C4-2B (cell line): ENCODE measurements around the gene WFIKKN1.
A peak's percentile ranks its signal among the peaks of the same experiment; 100 is the strongest.

Experiments used
- H3K27ac ChIP-seq: fragments of 450-650 bp; 2 replicates; pipeline ENCODE4 v1.5.1; 2017
- ZFX ChIP-seq: fragments of 450-650 bp; IDR thresholded peaks from 2 replicates; pipeline ENCODE4 v1.6.1; 2017
- TF ChIP-seq, protein P1 (sequence below): fragments of 450-650 bp; conservative IDR thresholded peaks from 2 replicates; pipeline ENCODE4 v1.5.1; 2017; ENCODE audit warnings: mild to moderate bottlenecking

The WFIKKN1 gene

DNA sequence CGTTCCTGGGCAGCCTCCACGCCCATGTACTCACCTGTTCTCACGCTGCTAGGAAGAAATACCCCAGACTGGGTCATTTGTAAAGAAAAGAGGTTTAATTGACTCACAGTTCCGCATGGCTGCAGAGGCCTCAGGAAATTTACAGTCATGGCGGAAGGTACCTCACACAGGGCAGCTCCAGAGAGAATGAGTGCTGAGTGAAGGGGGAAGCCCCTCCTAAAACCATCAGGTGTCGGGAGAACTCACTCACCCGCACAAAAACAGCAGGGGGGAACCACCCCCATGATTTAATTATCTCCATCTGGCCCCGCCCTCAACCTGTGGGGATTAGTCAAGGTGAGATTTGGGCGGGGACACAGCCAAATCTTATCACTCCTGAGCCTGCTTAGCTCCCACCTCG is 22.8 kb upstream of the WFIKKN1 start:
- no peak overlapping the region for H3K27ac ChIP-seq
- TF ChIP-seq ZFX = no peak
- TF ChIP-seq, protein P1, sequence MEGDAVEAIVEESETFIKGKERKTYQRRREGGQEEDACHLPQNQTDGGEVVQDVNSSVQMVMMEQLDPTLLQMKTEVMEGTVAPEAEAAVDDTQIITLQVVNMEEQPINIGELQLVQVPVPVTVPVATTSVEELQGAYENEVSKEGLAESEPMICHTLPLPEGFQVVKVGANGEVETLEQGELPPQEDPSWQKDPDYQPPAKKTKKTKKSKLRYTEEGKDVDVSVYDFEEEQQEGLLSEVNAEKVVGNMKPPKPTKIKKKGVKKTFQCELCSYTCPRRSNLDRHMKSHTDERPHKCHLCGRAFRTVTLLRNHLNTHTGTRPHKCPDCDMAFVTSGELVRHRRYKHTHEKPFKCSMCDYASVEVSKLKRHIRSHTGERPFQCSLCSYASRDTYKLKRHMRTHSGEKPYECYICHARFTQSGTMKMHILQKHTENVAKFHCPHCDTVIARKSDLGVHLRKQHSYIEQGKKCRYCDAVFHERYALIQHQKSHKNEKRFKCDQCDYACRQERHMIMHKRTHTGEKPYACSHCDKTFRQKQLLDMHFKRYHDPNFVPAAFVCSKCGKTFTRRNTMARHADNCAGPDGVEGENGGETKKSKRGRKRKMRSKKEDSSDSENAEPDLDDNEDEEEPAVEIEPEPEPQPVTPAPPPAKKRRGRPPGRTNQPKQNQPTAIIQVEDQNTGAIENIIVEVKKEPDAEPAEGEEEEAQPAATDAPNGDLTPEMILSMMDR = no peak

DNA sequence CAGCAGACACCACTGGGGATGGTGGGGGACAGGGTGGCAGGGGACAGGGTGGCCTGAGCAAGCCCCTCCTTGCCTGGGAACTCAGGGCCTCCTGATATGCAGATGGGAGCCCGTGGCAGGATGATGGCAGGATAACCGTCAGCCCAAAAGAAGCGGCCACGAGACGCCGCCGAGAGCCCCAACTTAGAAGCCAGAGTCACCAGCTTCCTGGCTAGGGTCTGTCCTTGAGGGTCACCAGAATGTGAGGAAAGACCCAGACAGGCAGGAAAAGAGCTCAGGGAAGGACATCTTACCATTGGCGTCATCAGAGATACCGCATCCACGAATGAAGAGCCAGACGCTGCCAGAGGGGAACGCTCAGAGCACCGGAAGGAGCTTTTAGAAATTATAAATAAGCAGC is 21.5 kb upstream of the WFIKKN1 start:
- H3K27ac ChIP-seq = no peak overlapping the region

DNA sequence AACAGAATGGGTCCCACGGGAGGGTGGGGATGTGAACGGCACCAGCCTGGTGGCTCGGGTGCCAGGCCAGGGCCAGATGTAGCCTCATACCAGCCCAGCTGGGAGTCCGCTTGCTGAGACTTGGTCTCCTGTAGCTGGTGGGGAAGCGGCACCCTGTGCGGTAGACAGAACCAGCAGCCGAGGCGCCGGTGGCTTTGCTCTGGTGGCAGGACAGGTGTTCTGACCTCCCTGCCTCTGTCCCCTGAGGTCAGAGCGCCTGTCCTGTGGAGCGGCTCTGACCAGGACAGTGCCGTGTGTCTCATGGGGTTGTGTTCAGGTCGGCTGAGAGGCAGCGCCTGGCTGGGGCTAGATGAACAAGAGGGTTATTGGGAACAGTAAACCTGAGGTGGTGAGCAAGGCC is 20.8 kb upstream of the WFIKKN1 start:
- TF ChIP-seq, protein P1 = no peak
- no peak for TF ChIP-seq ZFX
- no peak overlapping the region for H3K27ac ChIP-seq

More for the DNA sequence above, 21.5 kb upstream of the WFIKKN1 start:
- no peak for TF ChIP-seq ZFX

DNA sequence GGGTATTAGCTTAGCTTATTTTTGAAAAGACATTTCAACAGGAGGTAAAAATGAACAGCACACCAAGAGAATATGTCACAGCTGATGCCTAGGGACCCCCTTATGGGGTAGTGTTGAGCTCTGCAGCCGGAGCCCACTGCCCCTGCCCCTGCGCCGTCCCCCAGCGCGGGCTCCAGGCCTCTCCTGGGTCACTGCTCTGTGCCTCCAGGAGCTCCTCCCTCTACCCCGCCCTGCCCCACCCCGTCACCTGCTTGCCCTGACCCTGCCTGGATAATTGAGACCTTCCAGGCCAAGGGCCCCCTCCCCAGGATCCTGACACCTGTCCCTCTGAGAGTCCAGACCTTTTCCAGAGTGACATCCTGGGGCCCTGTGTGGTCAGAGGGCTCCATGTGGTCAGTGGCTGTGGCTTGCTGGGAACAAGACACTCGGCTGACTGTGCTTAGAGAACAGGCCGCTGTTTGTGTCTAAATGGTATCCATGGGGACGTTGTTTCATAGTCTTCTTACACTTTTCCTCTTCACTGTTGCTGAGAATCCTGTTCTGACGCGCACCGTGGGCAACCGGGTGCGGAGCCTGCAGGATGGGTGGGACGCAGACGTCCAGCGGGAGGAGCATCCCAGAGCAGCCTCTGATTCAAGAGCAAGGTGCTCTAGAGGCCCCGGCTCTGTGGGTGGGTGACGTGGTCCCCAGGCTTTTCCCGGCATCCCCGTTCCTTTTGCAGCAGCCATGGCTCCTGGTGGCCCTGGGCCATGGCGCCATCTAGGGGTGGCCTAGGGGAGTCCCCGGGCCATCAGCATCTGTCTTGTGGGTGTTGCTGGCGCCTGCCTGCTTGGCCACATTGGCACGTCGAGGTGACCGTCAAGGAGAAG is 20.0 kb upstream of the WFIKKN1 start:
- H3K27ac ChIP-seq = no peak overlapping the region
- TF ChIP-seq, protein P1 = no peak; the same call in 1 of the 2 replicates
- no peak for TF ChIP-seq ZFX

DNA sequence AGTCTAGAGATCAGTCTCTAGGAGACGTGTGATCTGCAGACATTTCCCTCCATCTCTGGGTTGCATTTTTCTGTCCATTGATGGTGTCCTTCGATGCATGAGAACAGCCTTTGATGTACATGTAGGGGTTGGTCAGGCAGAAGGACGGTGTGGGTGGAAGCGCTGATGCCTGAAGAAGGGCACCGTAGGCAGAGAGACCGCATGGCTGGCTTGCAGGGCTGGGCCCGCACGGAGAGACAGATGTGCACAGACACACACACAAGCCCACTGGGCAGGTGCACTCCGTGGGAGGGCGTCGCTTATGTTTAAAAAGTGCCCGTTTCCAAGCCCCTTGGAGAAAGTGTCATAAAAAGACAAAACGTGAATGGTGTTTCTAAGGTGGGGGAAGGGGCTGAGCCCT is 15.7 kb upstream of the WFIKKN1 start:
- no peak overlapping the region for H3K27ac ChIP-seq
- no peak for TF ChIP-seq ZFX
- TF ChIP-seq, protein P1 = no peak

DNA sequence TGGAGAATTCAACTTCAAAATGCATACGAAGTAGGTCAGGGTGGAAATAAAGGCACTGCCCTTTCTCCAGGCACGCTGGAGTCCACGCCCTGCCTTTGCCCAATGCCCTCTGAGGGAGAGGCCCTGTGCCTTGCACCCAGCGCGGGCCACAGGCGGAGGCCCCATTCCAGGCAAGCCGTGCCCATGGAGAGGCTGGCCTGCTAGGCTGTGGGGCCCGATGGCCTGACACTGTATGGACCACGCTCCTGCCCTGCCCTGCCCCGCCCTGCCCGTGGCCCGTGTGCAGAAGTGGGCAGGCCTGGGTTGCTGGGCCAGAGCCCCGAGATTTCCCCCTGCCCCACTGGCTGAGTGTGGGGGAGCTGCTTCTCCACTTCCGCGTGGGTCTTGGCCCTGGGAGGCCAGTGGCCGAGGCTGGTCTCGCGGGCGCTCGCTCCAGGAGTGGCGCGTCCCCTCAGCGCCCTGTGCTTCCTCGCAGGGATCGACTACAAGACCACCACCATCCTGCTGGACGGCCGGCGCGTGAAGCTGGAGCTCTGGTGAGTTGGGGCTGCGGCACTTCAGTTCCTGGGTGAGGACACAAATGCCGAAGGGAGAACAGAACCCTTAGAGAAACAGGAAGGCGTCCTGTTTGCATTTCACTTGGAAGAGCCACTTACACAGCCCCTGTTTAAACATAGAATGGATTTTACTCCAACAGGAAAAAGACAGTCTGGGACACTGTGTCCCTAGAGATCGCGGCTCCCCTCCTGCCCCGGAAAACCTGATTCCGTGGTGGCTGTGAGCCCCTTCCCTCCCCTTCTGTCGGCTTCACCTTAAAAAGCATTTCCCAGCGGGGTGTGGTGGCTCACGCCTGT is 13.8 kb upstream of the WFIKKN1 start:
- H3K27ac ChIP-seq = peak overlapping the region; percentile 60
- TF ChIP-seq ZFX = no peak
- TF ChIP-seq, protein P1 = no peak

DNA sequence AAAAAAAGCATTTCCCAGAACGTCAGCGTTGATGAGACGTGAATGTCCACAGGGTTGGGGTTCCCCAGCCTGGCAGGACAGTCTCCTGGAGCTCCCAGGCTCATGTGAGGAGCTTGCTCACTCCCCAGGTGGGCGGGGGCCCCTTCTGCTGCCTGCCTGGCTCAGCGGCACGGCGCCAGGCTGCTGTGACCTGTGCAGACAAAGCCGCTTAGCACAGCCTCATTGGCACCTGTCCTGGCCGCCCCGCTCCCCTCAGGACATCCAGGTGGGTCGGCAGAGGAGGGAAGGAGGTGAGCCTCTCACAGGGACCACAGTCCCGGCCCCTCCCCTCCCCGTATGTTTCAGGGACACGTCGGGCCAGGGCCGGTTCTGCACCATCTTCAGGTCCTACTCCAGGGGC is 12.9 kb upstream of the WFIKKN1 start:
- peak overlapping the region; percentile 60 for H3K27ac ChIP-seq
- TF ChIP-seq, protein P1 = no peak
- TF ChIP-seq ZFX = no peak
